HEK293 (cell line): ENCODE data around the gene QSER1.

Source experiments
- CTCF ChIA-PET: fragments of 350-600 bp; formaldehyde crosslinking; extraction: SDS; loops from one replicate; lab custom pipeline; 2021; ENCODE audit warnings: antibody characterized with exemption; lab: Yijun Ruan, JAX
- POLR2A ChIA-PET: fragments of 300-600 bp; formaldehyde crosslinking; extraction: SDS; loops from one replicate; lab custom pipeline; 2020; ENCODE audit warnings: antibody characterized with exemption, inconsistent platforms; lab: Yijun Ruan, JAX
- H3K27ac ChIP-seq: fragments of 200-500 bp; sonication (Bioruptor generic); 2 replicates; pipeline ENCODE4 v1.5.1; 2014; ENCODE audit warnings: low read depth, low read length, control low read depth, inconsistent platforms; ENCODE audit errors: extremely low read depth
- H3K36me3 ChIP-seq, 2 experiments: fragments of 200-500 bp in 1 of 2; sonication (Bioruptor generic) in 1 of 2; 1 replicate in 1 of 2; 2 replicates in 1 of 2; pipeline ENCODE4 v1.5.1; 2014 to 2017; ENCODE audit warnings: inconsistent platforms in 2 of 2, low read length in 2 of 2; ENCODE audit not compliant: control insufficient read depth in 2 of 2, insufficient read depth in 1 of 2
- H3K4me1 ChIP-seq: fragments of 200-500 bp; sonication (Bioruptor generic); 2 replicates; pipeline ENCODE4 v1.5.1; 2014; ENCODE audit warnings: mild to moderate bottlenecking, low read length, inconsistent platforms; ENCODE audit not compliant: control insufficient read depth, insufficient read depth
- H3K4me3 ChIP-seq: 2 replicates; pipeline ENCODE4 v1.5.1; 2011; ENCODE audit warnings: low read depth, mild to moderate bottlenecking, control low read depth, low read length, moderate library complexity
- H3K9me3 ChIP-seq: fragments of 200-500 bp; sonication (Bioruptor generic); 2 replicates; pipeline ENCODE4 v1.5.1; 2014; ENCODE audit warnings: low read depth, low read length, inconsistent platforms; ENCODE audit not compliant: control insufficient read depth, insufficient read depth
- AEBP2 ChIP-seq: fragments of 450-650 bp; formaldehyde crosslinking; IDR thresholded peaks from 2 replicates; pipeline ENCODE4 v1.5.1; 2016; ENCODE audit warnings: missing biosample characterization, missing genetic modification characterization, borderline replicate concordance
- BCL6B ChIP-seq: fragments of 450-650 bp; formaldehyde crosslinking; IDR thresholded peaks from 2 replicates; pipeline ENCODE4 v1.5.1; 2017; ENCODE audit warnings: missing biosample characterization, missing genetic modification characterization
- HOXD13 ChIP-seq: sonication (generic); formaldehyde crosslinking; IDR thresholded peaks from 2 replicates; pipeline ENCODE4 v1.8.0; 2022; ENCODE audit warnings: missing genetic modification reagents, borderline replicate concordance
- IKZF3 ChIP-seq: fragments of 450-650 bp; IDR thresholded peaks from 2 replicates; pipeline ENCODE4 v1.5.0; 2018; ENCODE audit warnings: missing biosample characterization, mild to moderate bottlenecking, missing genetic modification characterization, moderate library complexity
- INSM2 ChIP-seq: fragments of 450-650 bp; formaldehyde crosslinking; IDR thresholded peaks from 2 replicates; pipeline ENCODE4 v1.5.1; 2016; ENCODE audit warnings: missing biosample characterization, missing genetic modification characterization
- KLF1 ChIP-seq: fragments of 450-650 bp; formaldehyde crosslinking; IDR thresholded peaks from 2 replicates; pipeline ENCODE4 v1.5.1; 2016; ENCODE audit warnings: missing biosample characterization, missing genetic modification characterization
- KLF8 ChIP-seq: fragments of 450-650 bp; formaldehyde crosslinking; IDR thresholded peaks from 2 replicates; pipeline ENCODE4 v1.5.1; 2016; ENCODE audit warnings: missing biosample characterization, missing genetic modification characterization
- SP2 ChIP-seq: fragments of 450-650 bp; formaldehyde crosslinking; IDR thresholded peaks from 2 replicates; pipeline ENCODE4 v1.5.1; 2016; ENCODE audit warnings: missing biosample characterization, missing genetic modification characterization
- SP7 ChIP-seq: fragments of 450-650 bp; formaldehyde crosslinking; IDR thresholded peaks from 2 replicates; pipeline ENCODE4 v1.5.1; 2016; ENCODE audit warnings: missing biosample characterization, missing genetic modification characterization
- TSHZ1 ChIP-seq: fragments of 450-650 bp; formaldehyde crosslinking; IDR thresholded peaks from 2 replicates; pipeline ENCODE4 v1.5.1; 2016; ENCODE audit warnings: missing biosample characterization, missing genetic modification characterization, borderline replicate concordance
- ZBTB1 ChIP-seq: fragments of 450-650 bp; formaldehyde crosslinking; IDR thresholded peaks from 2 replicates; pipeline ENCODE4 v1.5.1; 2016; ENCODE audit warnings: missing biosample characterization, missing genetic modification characterization
- ZNF138 ChIP-seq: fragments of 450-650 bp; formaldehyde crosslinking; IDR thresholded peaks from 2 replicates; pipeline ENCODE4 v1.5.1; 2016; ENCODE audit warnings: missing biosample characterization, missing genetic modification characterization, borderline replicate concordance
- ZNF148 ChIP-seq: fragments of 450-650 bp; formaldehyde crosslinking; IDR thresholded peaks from 2 replicates; pipeline ENCODE4 v1.5.0; 2017; ENCODE audit warnings: missing biosample characterization, missing genetic modification characterization, borderline replicate concordance
- ZNF202 ChIP-seq: fragments of 450-650 bp; formaldehyde crosslinking; IDR thresholded peaks from 2 replicates; pipeline ENCODE4 v1.5.1; 2016; ENCODE audit warnings: missing biosample characterization, missing genetic modification characterization, borderline replicate concordance
- ZNF211 ChIP-seq: fragments of 450-650 bp; formaldehyde crosslinking; IDR thresholded peaks from 2 replicates; pipeline ENCODE4 v1.5.1; 2016; ENCODE audit warnings: low read depth, missing biosample characterization, missing genetic modification characterization
- ZNF449 ChIP-seq: fragments of 450-650 bp; formaldehyde crosslinking; IDR thresholded peaks from 2 replicates; pipeline ENCODE4 v1.5.1; 2017; ENCODE audit warnings: missing biosample characterization, mild to moderate bottlenecking, missing genetic modification characterization, moderate library complexity
- ZNF549 ChIP-seq: fragments of 450-650 bp; IDR thresholded peaks from 2 replicates; pipeline ENCODE4 v1.5.1; 2018; ENCODE audit warnings: missing biosample characterization, missing genetic modification characterization, mild to moderate bottlenecking, inconsistent platforms, moderate library complexity
- ZNF701 ChIP-seq: fragments of 450-650 bp; formaldehyde crosslinking; IDR thresholded peaks from 2 replicates; pipeline ENCODE4 v1.5.1; 2016; ENCODE audit warnings: missing biosample characterization, missing genetic modification characterization

Gene QSER1

GRCh38 chr11:32881286-32881685, 11.3 kb upstream of the QSER1 start:
- CTCF ChIA-PET: interaction anchor here (0.6 kb wide), 3 partner anchors 10 to 971 kb away, joined by 3 to 7 read pairs (median 7); no protein-coding TSS in a partner anchor

GRCh38 chr11:32883421-32883820, 9.2 kb upstream of the QSER1 start:
- ChIA-PET POLR2A (no interaction called here), CTCF (interaction anchor here (0.5 to 0.6 kb wide), 2 partner anchors 13 to 77 kb away, joined by 4 to 6 read pairs; no protein-coding TSS in a partner anchor)
- H3K36me3 ChIP-seq: no peaks in the 10 kb centered on the region
- no peaks in the 10 kb centered on the region for H3K4me1 ChIP-seq
- H3K27ac ChIP-seq: no peak overlapping the region
- H3K4me3 ChIP-seq: no peak overlapping the region
- H3K9me3 ChIP-seq: no peaks in the 10 kb centered on the region
- TF ChIP-seq KLF8 (tag by site-specific recombination): no peak
- TF ChIP-seq SP2 (tag by site-specific recombination): no peak
- TF ChIP-seq ZNF701 (tag by site-specific recombination): no peak
- no peak for TF ChIP-seq AEBP2 (tag by site-specific recombination)
- TF ChIP-seq ZNF202: no peak
- TF ChIP-seq ZNF211 (tag by site-specific recombination): no peak
- TF ChIP-seq ZNF138 (tag by site-specific recombination): no peak
- TF ChIP-seq ZNF449 (tag by site-specific recombination): no peak
- no peak for TF ChIP-seq ZNF549
- TF ChIP-seq HOXD13 (CRISPR knock-in tag): no peak
- no peak for TF ChIP-seq ZBTB1 (tag by site-specific recombination)
- no peak for TF ChIP-seq TSHZ1
- no peak for TF ChIP-seq IKZF3 (tag by site-specific recombination)

More at GRCh38 chr11:32881286-32881685, 11.3 kb upstream of the QSER1 start:
- POLR2A ChIA-PET: no interaction called here
- no peak for TF ChIP-seq KLF1 (tag by site-specific recombination)
- TF ChIP-seq ZNF148 (tag by site-specific recombination): no peak
- TF ChIP-seq BCL6B (tag by site-specific recombination): no peak
- no peak for TF ChIP-seq SP7 (tag by site-specific recombination)
- TF ChIP-seq INSM2: no peak
- H3K4me3 ChIP-seq: no peak overlapping the region
- H3K36me3 ChIP-seq: no peaks in the 10 kb centered on the region
- no peaks in the 10 kb centered on the region for H3K4me1 ChIP-seq
- H3K27ac ChIP-seq: no peak overlapping the region
- H3K9me3 ChIP-seq: no peaks in the 10 kb centered on the region
